ENCODE results near the gene PIAS2.
"Not testable (repeated sequence)": the region's sequence is repeated elsewhere in the genome, so short reads cannot be mapped to it uniquely, and the experiment has no call there.

The PIAS2 gene

GRCh38 chr18:46831434-46831833 is 85.9 kb downstream of the PIAS2 start:
- no peak for DNase-seq (ENCODE audit: low spot score)

GRCh38 chr18:46830633-46831032 is 86.7 kb downstream of the PIAS2 start:
- DNase-seq (ENCODE audit: low spot score): no peak

DNA sequence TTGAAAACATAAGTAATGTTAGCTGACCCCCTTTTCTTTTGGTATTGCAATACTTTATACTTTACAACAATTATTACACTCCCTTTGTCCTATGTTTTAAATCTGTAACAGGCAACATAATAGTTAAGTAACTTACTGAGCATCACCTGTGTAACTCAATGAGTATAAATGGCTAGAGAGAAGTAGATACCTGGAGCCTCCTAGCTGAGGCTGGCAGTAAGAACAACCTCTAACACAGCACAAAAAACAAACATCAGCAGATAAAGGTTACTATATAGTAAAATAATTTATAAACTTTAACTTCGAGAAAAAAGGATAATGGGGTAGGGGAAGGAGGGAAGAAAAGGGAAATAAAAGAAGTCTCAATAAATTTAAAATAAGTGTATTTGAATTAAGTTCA is 87.4 kb downstream of the PIAS2 start:
- no peak for DNase-seq (ENCODE audit: low spot score)

- DNase-seq (ENCODE audit: low spot score): no peak
Measured at GRCh38 chr18:46829531-46829930, 87.8 kb downstream of the PIAS2 start.

DNA sequence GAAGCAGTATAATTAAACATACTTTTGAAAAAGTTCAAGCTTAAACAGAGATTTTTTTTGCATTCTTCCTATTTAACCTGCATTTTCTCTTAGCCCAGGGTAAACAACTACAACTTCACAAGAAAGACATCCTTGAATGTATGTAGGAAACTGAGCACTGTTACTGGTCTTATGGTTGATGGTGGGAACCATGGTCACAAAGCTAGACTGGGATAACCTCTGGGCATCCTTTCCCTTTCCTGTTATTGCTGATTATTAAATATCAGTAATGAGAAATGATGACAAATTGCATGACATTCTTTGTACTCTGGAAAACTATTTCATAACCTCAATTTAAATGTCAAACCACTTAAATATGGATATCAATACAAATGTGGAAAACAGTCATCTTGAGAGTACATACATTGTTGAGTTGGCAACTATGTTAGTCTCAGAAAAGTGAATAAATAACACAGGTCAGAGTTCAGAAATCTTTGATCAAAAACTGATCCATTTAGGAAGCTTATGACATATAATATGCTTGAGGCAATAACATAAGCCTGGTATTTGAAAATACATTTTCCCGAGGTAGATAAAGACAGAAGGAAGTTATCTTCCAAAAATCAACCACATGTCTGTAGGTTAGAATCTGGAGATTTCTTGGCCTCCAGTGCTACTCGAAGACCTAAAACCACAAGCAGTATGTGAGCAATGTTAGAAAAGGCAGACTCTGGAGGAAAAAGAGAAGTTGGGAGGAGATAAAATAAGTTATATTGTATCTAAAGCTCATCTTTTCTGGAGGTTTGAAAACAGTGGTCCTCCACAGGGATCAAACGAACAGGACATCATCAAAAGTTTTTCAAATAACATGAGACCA is 95.2 kb downstream of the PIAS2 start:
- DNase-seq (ENCODE audit: low spot score): no peak

GRCh38 chr18:46820863-46821262 is 96.4 kb downstream of the PIAS2 start:
- no peak for DNase-seq (ENCODE audit: low spot score)

- DNase-seq (ENCODE audit: low spot score): no peak
Measured at GRCh38 chr18:46815661-46816060, 101.6 kb downstream of the PIAS2 start.

- DNase-seq (ENCODE audit: low spot score): no peak
Measured at GRCh38 chr18:46814399-46814798, 102.9 kb downstream of the PIAS2 start.

DNA sequence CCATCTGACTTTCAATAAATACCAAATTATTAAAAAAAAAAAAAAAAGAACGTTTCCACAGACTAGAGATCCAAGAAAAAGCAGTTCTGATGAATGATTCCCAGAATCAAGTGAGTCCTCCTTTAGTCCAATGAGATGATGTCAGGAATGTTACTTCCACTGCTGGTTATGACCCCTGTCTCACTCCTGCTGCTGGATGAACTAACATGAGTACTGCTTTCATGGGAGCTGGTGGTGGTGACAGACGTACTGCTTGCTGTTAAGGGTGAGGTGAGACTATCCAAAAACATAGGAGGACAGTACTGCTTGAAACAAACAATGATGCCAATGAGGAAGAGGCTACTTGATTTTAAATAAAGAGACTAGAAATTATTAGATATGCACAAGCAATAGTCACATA is 105.0 kb downstream of the PIAS2 start:
- no peak for DNase-seq (ENCODE audit: low spot score)

- DNase-seq (ENCODE audit: low spot score): no peak
Measured at GRCh38 chr18:46810481-46811000, 106.8 kb downstream of the PIAS2 start.

DNA sequence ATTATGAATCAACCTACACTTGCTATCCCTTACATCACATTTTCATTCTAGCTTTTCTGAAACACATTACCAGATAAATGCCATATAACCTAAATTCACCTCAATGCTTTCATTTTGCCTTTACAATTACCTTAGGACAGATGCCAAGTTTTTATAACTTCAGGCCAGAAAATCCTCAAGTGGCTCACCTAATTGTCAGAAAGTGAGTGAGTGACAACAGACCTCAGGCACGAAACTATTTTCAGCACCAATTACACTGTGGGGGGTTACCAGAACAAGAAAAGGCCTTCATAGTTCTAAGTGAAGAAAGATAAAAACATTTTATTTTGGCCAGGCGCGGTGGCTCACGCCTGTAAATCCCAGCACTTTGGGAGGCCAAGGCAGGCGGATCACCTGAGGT is 108.2 kb downstream of the PIAS2 start:
- DNase-seq (ENCODE audit: low spot score): no peak

GRCh38 chr18:46795945-46796344 is 121.4 kb downstream of the PIAS2 start:
- DNase-seq (ENCODE audit: low spot score): not testable (repeated sequence)

DNA sequence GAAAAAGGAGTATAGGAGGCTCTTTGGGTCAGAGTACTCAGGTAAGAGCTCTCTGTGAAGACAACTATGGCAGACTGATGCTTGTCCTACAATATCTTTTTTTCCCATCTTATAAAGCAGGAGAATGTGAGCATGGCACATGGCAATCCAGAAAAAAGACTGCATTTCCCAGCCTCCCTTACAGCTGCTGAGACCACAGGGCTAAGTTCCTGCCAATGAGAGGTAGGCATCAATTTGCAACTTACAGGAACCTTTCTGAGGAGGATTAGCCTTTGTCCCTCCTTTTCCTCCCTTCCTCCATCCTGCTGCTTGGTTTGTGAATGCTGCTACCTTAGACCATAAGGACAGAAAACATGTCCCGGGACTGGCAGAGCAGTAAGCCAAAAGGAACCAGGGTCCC is 122.7 kb downstream of the PIAS2 start:
- no peak for DNase-seq (ENCODE audit: low spot score)

- DNase-seq (ENCODE audit: low spot score): no peak
Measured at GRCh38 chr18:46793565-46793964, 123.7 kb downstream of the PIAS2 start.

DNA sequence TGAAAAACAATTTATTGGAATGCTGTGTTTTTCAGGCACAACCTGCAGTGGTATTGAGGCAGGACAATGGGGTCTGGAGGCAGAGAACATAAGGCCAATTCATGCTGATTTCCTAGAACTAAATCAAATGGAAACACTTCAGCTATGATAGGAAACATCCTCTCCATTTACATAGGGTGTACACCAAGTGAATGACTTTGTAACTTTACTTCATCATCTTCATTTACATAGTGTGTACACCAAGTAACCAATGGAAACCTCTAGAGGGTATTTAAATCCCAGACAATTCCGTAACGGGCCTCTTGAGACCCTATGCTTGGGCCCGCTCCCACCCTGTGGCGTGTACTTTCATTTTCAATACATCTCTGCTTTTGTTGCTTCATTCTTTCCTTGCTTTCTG is 128.2 kb downstream of the PIAS2 start:
- no peak for DNase-seq (ENCODE audit: low spot score)

GRCh38 chr18:46787674-46788073 is 129.6 kb downstream of the PIAS2 start:
- no peak for DNase-seq (ENCODE audit: low spot score)

GRCh38 chr18:46772357-46772756 is 144.9 kb downstream of the PIAS2 start:
- DNase-seq (ENCODE audit: low spot score): no peak

GRCh38 chr18:46771141-46771540 is 146.2 kb downstream of the PIAS2 start:
- no peak for DNase-seq (ENCODE audit: low spot score)

GRCh38 chr18:46770708-46771107 is 146.6 kb downstream of the PIAS2 start:
- no peak for DNase-seq (ENCODE audit: low spot score)

GRCh38 chr18:46768166-46768921 is 149.0 kb downstream of the PIAS2 start:
- no peak for DNase-seq (ENCODE audit: low spot score)

GRCh38 chr18:46767217-46767616 is 150.1 kb downstream of the PIAS2 start:
- no peak for DNase-seq (ENCODE audit: low spot score)

DNA sequence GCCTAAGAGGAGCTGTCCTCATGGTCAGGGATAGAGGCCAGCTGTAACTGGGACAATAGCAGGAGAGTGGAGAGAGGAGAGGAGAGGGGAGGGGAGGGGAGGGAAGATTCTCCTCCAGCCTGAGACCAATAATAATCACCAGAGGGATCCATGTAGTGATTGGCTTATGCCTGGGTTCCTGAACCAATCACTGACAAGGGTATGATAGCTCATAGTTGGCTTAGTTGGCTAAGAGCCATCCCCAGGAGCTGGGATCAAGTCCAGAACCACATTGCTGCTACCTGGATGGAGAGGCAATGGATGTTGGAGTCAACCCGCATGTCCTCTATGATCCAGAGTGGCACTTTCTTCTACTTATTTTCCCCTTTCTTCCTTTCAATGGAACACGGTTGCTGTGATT is 152.7 kb downstream of the PIAS2 start:
- DNase-seq (ENCODE audit: low spot score): no peak
